Measurements from ENCODE around the gene CCKAR. TPM values are rescaled to one million over a fixed set of nuclear protein-coding genes. Genes with fewer than 3 reads are reported as not detected.

Gene CCKAR
- total RNA-seq, 1 donor from 2014 or later: not detected

DNA sequence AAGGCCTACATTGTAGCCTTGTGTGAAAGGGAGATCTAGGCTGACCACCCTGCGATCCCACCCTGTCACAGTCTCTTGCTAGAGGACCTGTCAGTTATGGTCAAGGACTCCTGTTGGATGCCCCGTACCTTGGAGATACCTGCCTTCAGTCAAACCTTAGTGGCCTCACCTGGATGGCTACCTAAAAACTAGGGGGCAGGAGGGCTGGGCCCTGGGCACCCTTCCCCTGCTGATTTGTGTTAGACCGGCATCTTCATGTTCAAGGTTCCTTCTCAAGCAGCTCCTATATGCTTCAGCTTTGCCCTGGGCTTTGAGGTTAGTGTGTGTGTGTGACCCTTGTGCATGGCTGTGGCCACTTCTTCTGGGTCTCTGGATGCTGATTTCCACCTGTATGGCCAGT is 35.3 kb downstream of the CCKAR start:
- H3K4me3 ChIP-seq (ENCODE audit: low read depth, low read length): no peak overlapping the region
- TF ChIP-seq, protein P1, sequence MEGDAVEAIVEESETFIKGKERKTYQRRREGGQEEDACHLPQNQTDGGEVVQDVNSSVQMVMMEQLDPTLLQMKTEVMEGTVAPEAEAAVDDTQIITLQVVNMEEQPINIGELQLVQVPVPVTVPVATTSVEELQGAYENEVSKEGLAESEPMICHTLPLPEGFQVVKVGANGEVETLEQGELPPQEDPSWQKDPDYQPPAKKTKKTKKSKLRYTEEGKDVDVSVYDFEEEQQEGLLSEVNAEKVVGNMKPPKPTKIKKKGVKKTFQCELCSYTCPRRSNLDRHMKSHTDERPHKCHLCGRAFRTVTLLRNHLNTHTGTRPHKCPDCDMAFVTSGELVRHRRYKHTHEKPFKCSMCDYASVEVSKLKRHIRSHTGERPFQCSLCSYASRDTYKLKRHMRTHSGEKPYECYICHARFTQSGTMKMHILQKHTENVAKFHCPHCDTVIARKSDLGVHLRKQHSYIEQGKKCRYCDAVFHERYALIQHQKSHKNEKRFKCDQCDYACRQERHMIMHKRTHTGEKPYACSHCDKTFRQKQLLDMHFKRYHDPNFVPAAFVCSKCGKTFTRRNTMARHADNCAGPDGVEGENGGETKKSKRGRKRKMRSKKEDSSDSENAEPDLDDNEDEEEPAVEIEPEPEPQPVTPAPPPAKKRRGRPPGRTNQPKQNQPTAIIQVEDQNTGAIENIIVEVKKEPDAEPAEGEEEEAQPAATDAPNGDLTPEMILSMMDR (conservative IDR thresholded peaks at IDR 0.05; ENCODE audit: low read depth, low read length): no peak
- DNase-seq (ENCODE audit: low read depth): no peak

GRCh38 chr4:26452565-26453531 is 37.4 kb downstream of the CCKAR start:
- DNase-seq (ENCODE audit: low read depth): no peak
- TF ChIP-seq, protein P1 (conservative IDR thresholded peaks at IDR 0.05; ENCODE audit: low read depth, low read length): no peak
- no peak overlapping the region for H3K4me3 ChIP-seq (ENCODE audit: low read depth, low read length)

- no peak for DNase-seq (ENCODE audit: low read depth)
- H3K4me3 ChIP-seq (ENCODE audit: low read depth, low read length): no peak overlapping the region
- TF ChIP-seq, protein P1 (conservative IDR thresholded peaks at IDR 0.05; ENCODE audit: low read depth, low read length): no peak
Observed at GRCh38 chr4:26451597-26451996, 38.7 kb downstream of the CCKAR start.

DNA sequence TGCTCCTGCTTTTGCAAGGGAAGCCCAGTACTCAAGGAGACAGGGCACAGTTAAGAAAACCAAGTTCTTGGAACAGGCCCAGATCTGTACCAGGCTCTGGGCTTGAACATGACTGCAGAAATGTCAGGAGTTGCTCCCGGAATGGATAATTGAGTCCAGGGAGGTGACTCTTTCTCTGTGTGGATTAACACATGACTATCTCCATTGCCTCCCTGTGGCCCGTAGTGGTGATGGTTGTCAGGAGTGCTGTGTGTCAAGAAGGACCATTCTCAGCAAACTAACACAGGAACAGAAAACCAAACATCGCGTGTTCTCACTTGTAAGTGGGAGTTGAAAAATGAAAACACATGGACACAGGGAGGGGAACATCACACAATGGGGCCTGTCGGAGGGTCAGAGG is 39.9 kb downstream of the CCKAR start:
- DNase-seq (ENCODE audit: low read depth): no peak
- no peak overlapping the region for H3K4me3 ChIP-seq (ENCODE audit: low read depth, low read length)
- TF ChIP-seq, protein P1 (conservative IDR thresholded peaks at IDR 0.05; ENCODE audit: low read depth, low read length): no peak

DNA sequence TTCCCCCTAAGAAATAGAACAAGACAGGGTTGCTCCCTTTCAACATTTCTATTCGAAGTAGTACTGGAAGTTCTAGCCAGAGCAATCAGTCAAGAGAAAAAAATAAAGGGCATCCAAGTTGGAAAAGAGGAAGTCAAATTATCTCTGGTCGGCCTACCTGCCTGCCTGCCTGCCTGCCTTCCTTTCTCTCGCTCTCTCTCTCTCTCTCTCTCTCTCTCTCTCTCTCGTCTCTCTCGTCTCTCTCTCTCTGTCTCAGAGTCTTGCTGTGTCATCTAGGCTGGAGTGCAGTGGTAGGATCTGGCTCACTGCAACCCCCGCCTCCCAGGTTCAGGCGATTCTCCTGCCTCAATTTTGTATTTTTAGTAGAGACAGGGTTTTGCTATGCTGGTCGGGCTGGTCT is 42.9 kb downstream of the CCKAR start:
- TF ChIP-seq, protein P1 (conservative IDR thresholded peaks at IDR 0.05; ENCODE audit: low read depth, low read length): no peak
- no peak overlapping the region for H3K4me3 ChIP-seq (ENCODE audit: low read depth, low read length)
- DNase-seq (ENCODE audit: low read depth): no peak

DNA sequence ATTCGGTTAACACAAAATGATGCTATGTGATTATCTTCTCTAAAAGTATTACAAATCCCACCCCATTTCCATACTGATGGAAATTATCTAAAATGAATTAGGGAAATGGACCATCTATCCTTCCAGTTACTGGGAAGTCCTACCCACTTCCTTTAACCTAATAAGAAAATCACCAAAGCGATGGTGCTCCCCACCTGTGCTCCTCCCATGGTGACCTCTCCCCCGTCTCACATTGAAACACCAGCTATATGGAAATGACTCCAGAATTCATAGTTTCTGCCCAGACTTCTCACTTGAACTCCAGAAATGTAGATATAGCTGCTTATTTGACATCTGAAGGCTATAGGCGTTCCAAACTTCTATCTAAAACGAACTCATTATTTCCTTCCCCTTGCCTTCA is 48.5 kb downstream of the CCKAR start:
- DNase-seq (ENCODE audit: low read depth): no peak
- TF ChIP-seq, protein P1 (conservative IDR thresholded peaks at IDR 0.05; ENCODE audit: low read depth, low read length): no peak
- H3K4me3 ChIP-seq (ENCODE audit: low read depth, low read length): no peak overlapping the region

DNA sequence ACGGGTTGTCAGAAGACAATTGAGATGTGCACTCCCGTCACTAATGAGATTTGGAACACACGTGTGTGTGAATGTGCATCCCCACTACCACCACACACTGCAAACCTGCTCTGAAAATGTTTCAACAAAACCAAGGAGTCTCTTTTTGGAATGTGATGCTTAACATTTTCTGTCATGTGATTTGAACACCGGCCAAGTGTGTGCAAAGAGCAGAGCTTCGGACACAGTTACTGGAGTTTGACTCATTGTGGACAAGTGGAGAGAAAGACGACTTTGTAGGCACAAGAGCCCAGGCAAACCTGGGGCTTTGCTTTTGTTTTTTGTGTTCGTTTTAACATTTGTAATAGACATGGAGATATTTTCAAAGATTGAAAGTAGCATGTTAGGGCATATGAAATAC is 49.2 kb downstream of the CCKAR start:
- no peak overlapping the region for H3K4me3 ChIP-seq (ENCODE audit: low read depth, low read length)
- TF ChIP-seq, protein P1 (conservative IDR thresholded peaks at IDR 0.05; ENCODE audit: low read depth, low read length): no peak
- DNase-seq (ENCODE audit: low read depth): peak; percentile 27

All from epithelial cell of proximal tubule (primary cell).